ENCODE data around the gene DCAF15.

Gene DCAF15

DNA sequence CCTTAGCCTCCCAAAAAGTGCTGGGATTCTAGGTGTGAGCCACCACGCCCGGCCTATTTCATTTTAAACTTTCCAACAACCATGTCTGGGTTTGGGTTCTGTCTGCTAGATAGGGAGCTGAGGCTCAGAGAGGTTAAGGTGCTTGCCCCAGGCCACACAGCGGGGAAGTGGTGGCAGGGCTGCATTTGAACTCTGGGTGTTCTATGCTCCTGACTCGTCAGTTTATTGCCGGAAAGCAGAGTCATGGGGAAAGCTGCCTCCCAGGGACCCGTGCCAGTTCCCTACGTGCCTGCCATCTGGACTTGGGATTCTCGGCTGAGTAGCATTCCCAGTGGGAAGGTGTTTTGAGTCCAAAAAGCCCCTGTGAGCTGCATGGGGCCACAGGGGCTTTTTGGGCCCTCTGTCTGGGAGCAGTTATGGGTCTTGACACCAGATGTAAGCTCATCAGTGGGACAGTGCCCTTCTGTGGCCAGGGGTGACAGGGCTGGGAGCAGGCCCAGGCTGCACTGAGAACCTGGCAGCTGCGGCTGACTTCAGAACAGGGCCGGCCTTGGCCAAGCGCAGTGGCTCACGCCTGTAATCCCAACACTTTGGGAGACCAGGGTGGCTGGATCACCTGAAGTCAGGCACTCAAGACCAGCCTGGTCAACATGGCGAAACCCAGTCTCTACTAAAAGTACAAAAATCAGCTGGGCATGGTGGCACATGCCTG, 42.9 kb downstream of the DCAF15 start:
- no peak for DNase-seq (ENCODE audit: low spot score)

- DNase-seq (ENCODE audit: low spot score) = peak; percentile 3
Measured at GRCh38 chr19:13995878-13996765, 43.8 kb downstream of the DCAF15 start.

GRCh38 chr19:13996928-13997630, 44.8 kb downstream of the DCAF15 start:
- no peak for DNase-seq (ENCODE audit: low spot score)

DNA sequence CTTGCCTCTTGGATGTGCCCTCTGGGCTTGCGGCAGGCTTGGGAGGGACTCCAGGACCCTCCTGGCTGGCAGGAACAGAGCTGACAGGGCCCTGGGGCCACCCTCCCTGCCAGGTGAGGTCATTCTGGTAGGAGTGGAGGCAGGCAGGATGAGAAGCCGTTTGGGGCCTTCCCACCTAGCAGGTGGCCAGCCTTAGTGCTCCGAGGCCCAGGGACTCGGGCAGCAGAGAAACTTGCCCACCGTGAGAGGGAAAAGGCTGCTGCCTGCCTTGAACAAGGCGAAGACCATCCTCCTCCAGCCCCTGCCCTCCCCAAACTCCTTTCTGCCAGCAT, 45.3 kb downstream of the DCAF15 start:
- peak; percentile 4 for DNase-seq (ENCODE audit: low spot score)

DNA sequence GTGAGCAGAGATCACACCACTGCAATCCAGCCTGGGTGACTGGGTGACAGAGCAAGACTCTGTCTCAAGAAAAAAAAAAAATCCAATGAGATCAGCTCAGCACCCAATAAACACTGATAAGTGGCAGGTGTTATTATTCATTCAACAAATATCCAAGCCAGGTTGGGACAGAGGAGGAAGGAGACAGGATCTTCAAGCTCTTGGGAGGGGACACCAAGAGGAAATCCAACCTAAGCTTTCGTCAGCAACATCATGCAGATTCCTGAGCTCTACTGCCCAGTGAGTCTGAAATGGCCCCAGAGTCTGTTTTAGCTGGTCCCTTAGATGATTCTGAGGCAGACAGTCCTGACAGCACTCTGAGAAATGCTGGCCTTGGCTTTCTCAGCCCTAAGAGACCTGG, 46.1 kb downstream of the DCAF15 start:
- DNase-seq (ENCODE audit: low spot score) = no peak

DNA sequence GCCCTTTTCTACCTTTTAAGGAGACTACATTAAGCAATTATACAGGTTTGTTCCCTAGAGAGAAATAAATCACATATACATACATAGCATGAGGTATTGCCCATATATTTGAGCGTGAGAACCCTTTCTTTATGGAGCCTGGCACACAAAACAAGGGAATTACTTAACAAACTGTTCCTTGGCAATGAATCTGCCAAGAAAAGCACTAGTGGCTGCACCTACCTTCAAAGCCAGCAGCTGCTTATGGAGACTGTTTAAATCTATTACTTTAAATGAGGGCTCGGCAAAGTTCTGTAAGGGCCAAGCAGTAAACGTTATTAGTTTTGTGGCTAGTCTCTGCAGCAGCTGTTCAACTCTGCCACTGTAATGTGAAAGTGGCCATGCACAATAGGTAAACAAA, 46.8 kb downstream of the DCAF15 start:
- no peak for DNase-seq (ENCODE audit: low spot score)

DNA sequence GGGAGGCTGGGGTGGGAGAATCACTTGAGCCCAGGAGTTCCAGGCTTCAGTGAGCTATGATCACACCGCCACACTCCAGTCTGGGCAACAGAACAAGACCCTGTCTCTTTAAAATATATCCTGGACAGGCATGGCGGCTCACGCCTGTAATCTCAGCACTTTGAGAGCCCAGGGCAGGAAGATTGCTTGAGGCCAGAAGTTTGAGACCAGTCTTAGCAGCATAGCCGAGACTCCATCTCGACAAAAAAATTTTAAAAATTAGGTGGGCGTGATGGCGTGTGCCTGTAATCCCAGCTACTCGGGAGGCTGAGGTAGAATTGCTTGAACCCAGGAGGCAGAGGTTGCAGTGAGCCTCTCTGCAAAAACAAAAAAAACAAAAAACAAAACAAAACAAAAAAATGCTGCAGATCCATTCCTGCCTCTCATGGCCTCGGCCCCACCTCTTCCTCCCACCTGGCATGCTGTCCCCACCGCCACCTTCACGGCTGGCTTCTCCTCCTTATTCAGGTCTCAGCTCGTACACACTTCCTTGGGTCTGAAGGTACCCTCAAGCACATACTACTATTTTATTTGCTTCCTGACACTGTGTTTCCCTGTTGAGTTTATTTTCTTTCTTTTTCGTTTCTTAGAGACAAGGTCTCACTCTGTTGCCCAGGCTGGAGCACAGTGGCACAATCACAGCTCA, 48.5 kb downstream of the DCAF15 start:
- no peak for DNase-seq (ENCODE audit: low spot score)

DNA sequence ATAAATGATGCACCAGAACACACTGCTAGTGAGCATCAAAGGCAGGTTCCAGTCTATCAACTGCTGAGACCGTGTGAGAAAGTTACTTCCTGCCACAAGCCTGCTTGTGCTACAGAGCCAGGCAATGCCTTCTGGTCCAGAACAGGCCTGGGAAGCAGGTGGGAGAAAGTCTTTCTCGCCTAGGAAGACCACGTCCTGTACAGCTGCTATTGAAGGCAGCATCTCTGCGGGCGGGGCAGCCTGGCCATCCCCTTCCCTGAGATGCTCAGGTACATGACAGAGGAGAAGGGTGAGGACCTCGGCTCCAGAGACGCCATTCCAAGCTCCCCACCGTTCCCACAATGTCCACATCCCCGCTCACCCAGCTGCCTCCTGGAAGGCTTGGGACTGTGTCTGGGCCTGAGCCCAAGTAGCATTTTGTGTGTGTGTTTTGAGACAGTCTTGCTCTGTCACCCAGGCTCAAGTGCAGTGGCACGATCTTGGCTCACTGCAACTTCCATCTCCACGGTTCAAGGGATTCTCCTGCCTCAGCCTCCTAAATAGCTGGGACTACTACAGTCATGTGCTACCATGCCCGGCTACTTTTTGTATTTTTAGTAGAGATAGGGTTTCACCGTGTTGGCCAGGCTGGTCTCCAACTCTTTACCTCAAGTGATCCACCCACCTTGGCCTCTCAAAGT, 50.4 kb downstream of the DCAF15 start:
- DNase-seq (ENCODE audit: low spot score) = no peak

GRCh38 chr19:14003251-14004055, 51.1 kb downstream of the DCAF15 start:
- no peak for DNase-seq (ENCODE audit: low spot score)

GRCh38 chr19:14004619-14005348, 52.5 kb downstream of the DCAF15 start:
- no peak for DNase-seq (ENCODE audit: low spot score)

- DNase-seq (ENCODE audit: low spot score) = peak; percentile 87
Measured at GRCh38 chr19:14005349-14006084, 53.2 kb downstream of the DCAF15 start.

GRCh38 chr19:14006085-14006765, 53.9 kb downstream of the DCAF15 start, which contains the start of gene RFX1:
RFX1 (minus strand) TSS chr19:14006320; CDS start chr19:13993843, 12,477 bp downstream.
- peak; percentile 85 for DNase-seq (ENCODE audit: low spot score)

GRCh38 chr19:14006766-14007562, 54.7 kb downstream of the DCAF15 start:
- peak; percentile 84 for DNase-seq (ENCODE audit: low spot score)
